Astrocyte (in vitro differentiated cells and primary cell): Measurements from ENCODE around the gene CCK.

Experiments used
- CTCF ChIP-seq: IDR thresholded peaks from 2 replicates; pipeline ENCODE4 v1.5.1; 2011; ENCODE audit warnings: low read depth, mild to moderate bottlenecking, inconsistent platforms, low read length, moderate library complexity; ENCODE audit not compliant: insufficient read depth
- EZH2 ChIP-seq: IDR thresholded peaks from 2 replicates; pipeline ENCODE4 v1.6.1; 2012; ENCODE audit warnings: mild to moderate bottlenecking, low read length, inconsistent platforms; ENCODE audit not compliant: insufficient read depth

- TF ChIP-seq CTCF (no peak), EZH2 (no peak)
Measured at GRCh38 chr3:42210726-42211125, 55.3 kb downstream of the CCK start.
